GM12878 (cell line): ENCODE data around the gene SPTA1.

Experiments used
- CTCF ChIP-seq, 3 experiments: IDR thresholded peaks in 2 of 3; conservative IDR thresholded peaks in 1 of 3; 2 replicates each; pipeline ENCODE4 v1.5.1; 2011; ENCODE audit warnings: low read depth in 3 of 3, low read length in 3 of 3, mild to moderate bottlenecking in 3 of 3, control low read depth in 2 of 3, moderate library complexity in 2 of 3, inconsistent platforms in 1 of 3, mixed read lengths in 1 of 3; ENCODE audit not compliant: control insufficient read depth in 2 of 3, insufficient read depth in 1 of 3; ENCODE audit errors: extremely low read depth in 1 of 3
- EZH2 ChIP-seq: IDR thresholded peaks from 2 replicates; pipeline ENCODE4 v1.6.1; 2012; ENCODE audit warnings: low read depth, mild to moderate bottlenecking, control low read depth, inconsistent platforms, low read length, borderline replicate concordance; ENCODE audit not compliant: control insufficient read depth
- MAX ChIP-seq: IDR thresholded peaks from 2 replicates; pipeline ENCODE4 v1.6.1; 2012; ENCODE audit warnings: low read depth, low read length, improper control_type of control experiment
- MEF2A ChIP-seq: IDR thresholded peaks from 2 replicates; pipeline ENCODE4 v1.6.1; 2011; ENCODE audit warnings: low read depth, mild to moderate bottlenecking, low read length, moderate library complexity; ENCODE audit not compliant: insufficient read depth
- PBX3 ChIP-seq: IDR thresholded peaks from 2 replicates; pipeline ENCODE4 v1.6.1; 2011; ENCODE audit warnings: mild to moderate bottlenecking, low read depth, low read length, moderate library complexity; ENCODE audit not compliant: insufficient replicate concordance
- POLR2A ChIP-seq: IDR thresholded peaks from 2 replicates; pipeline ENCODE4 v1.6.1; 2011; ENCODE audit warnings: low read depth, mild to moderate bottlenecking, low read length
- POLR2AphosphoS5 ChIP-seq: IDR thresholded peaks from 2 replicates; pipeline ENCODE4 v1.6.1; 2011; ENCODE audit warnings: mild to moderate bottlenecking, low read length, inconsistent platforms
- RAD21 ChIP-seq: IDR thresholded peaks from 2 replicates; pipeline ENCODE4 v1.6.1; 2011; ENCODE audit warnings: mild to moderate bottlenecking, low read depth, low read length, moderate library complexity; ENCODE audit not compliant: insufficient read depth
- RCOR1 ChIP-seq: conservative IDR thresholded peaks from 2 replicates; pipeline ENCODE4 v1.6.1; 2012; ENCODE audit warnings: low read depth, low read length, improper control_type of control experiment
- TCF7 ChIP-seq: IDR thresholded peaks from 2 replicates; pipeline ENCODE4 v1.6.1; 2014; ENCODE audit warnings: antibody characterized with exemption, borderline replicate concordance
- TF ChIP-seq, protein P1 (sequence below): IDR thresholded peaks from 2 replicates; pipeline ENCODE4 v1.6.1; 2012; ENCODE audit warnings: low read depth, low read length, improper control_type of control experiment

- TF ChIP-seq POLR2A = no peak
- TF ChIP-seq, protein P1, sequence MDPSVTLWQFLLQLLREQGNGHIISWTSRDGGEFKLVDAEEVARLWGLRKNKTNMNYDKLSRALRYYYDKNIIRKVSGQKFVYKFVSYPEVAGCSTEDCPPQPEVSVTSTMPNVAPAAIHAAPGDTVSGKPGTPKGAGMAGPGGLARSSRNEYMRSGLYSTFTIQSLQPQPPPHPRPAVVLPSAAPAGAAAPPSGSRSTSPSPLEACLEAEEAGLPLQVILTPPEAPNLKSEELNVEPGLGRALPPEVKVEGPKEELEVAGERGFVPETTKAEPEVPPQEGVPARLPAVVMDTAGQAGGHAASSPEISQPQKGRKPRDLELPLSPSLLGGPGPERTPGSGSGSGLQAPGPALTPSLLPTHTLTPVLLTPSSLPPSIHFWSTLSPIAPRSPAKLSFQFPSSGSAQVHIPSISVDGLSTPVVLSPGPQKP = no peak
- no peak for TF ChIP-seq MEF2A
- TF ChIP-seq TCF7 = no peak
- no peak for TF ChIP-seq CTCF (IDR thresholded peaks at IDR 0.05 in 2 of 3, conservative IDR thresholded peaks at IDR 0.05 in 1 of 3; ENCODE audit: control insufficient read depth in 2 of 3, extremely low read depth in 1 of 3, insufficient read depth in 1 of 3, low read depth in 3 of 3, low read length in 3 of 3)
- no peak for TF ChIP-seq EZH2
- TF ChIP-seq MAX = no peak
- TF ChIP-seq POLR2AphosphoS5 = no peak
- TF ChIP-seq RCOR1 = no peak
- TF ChIP-seq PBX3 = no peak
- no peak for TF ChIP-seq RAD21
Measured at GRCh38 chr1:158714754-158715153, 28.2 kb upstream of the SPTA1 start.
